Stimulated activated CD4-positive, alpha-beta T cell treated with anti-CD3 and anti-CD28 coated beads, TNF-alpha, amount 100 ng/mL, for 4 hours (primary cell): Measurements from ENCODE around the gene TENM4.

Experiments
- DNase-seq, 3 experiments: peaks; one replicate each; pipeline ENCODE4 v3.0.0-alpha.2; 2020; ENCODE audit warnings: low read depth in 3 of 3

TENM4 gene

DNA sequence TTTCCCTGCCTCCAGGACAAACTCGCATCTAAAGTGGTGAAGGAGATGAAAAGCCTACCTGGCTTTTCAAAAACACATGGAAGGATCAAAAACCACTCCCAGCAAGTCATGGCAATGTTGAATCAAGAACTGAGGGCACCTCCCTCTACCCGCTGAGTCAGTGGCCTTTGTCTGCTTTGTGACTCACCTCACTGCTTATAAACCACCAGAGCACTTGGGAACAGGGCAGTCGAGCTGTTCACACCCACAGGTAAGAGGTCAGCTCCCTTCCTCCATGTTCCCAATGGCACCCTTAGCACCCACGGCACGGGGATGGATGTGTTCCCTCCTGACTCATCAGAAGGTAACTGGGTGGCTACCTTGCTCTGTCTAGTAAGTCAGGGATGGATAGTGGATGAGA, 21.7 kb downstream of the TENM4 start:
- DNase-seq: no peak

DNA sequence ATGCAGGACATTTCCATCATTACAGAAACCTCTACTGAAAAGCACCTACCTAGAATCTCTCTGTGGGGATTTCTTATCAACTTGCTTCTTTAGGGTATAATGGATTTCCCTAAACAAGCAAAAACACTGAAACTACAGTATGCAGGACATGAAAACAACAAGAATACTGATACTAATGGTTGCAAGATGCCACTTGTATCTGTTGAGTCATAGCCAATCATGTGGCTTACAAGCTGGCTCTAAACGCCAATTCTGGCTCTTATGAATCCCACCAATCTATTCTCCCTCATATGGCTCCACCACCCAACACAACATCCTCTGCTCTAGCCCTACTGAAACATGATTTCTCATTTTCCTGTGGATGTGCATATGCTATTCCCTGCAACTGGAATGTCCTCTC, 22.6 kb downstream of the TENM4 start:
- no peak for DNase-seq

DNA sequence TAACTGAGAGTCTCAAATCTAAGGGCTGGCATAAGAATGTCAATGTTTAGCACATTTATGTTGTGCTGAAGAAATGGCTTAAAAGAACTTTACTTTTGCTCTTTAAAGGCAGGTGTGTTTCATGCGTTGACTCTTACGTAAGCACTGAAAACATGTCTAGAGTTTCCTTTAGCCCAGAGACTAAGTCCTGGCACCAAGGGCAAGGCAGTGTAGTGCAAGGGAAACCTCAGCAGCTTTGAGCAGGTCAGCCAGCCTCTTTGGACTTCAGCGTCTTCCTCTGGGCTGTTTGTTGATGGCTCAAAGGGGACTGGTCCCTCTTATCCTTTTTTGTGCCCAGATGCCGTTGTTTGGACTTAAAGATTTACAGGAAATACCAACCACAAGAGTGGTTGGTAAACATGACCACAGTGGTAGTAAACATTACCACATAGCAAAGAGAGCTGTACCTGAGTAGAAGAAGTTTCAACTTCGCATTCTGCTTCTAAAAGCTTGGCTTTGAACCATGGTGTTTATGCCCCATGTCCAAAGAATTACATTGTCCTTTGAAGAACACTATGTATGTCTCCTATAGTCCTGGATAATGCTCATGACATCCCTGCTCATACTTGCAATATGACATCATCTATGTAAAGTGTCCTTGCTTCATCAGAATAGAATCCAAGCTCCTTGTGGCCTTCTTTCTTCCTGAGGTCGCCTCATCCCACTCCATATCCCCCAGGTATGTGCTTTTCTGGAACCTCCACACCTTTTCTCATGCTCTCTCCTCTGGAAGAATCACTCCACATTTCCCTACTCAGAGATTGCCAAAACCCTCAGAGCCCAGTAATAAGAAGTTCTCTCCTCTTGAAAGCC, 23.5 kb downstream of the TENM4 start:
- DNase-seq: no peak

- DNase-seq: no peak
Measured at GRCh38 chr11:79415912-79416311, 24.9 kb downstream of the TENM4 start.

GRCh38 chr11:79415411-79415810, 25.4 kb downstream of the TENM4 start:
- DNase-seq: no peak

GRCh38 chr11:79414644-79415317, 26.0 kb downstream of the TENM4 start:
- no peak for DNase-seq

- DNase-seq: no peak
Measured at GRCh38 chr11:79414041-79414440, 26.8 kb downstream of the TENM4 start.

DNA sequence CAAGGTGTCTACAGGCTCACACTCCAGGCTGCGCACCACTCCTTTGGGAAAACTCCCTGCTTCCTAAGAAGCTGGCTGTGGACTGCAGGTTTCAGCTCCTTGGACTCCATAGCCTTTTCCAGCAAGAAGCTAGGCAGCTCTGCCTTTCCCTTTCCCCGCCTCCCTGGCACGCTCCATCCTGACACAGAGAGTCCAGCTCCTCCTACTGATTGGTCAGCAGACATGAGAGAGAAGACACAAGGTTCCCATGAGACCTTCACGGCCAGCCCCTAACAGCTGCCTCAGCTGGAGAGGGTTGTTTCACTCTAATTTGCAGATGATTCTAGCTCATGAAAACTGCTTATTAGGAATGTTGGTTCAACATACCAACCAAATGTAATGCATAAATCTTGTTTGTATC, 27.6 kb downstream of the TENM4 start:
- no peak for DNase-seq

GRCh38 chr11:79412761-79413160, 28.1 kb downstream of the TENM4 start:
- DNase-seq: no peak

DNA sequence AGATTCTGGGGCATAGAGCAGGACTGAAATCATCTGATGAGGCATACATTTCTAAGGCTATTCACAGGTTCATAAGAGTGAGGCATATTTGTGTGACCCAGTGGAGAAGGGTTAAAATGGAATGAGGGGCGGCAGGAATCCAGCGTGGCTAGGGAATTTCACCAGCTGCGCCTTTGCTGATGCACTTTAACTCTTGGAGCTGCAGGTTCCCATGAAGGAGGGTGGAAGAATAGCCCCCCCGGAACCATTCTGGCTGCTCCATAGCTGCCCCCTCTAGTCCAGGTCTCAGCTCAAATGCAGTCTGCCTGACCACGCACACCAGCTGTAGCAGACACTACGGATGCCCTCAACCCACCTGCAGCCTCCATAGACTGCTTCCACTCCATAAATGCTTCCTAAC, 31.5 kb downstream of the TENM4 start:
- no peak for DNase-seq

DNA sequence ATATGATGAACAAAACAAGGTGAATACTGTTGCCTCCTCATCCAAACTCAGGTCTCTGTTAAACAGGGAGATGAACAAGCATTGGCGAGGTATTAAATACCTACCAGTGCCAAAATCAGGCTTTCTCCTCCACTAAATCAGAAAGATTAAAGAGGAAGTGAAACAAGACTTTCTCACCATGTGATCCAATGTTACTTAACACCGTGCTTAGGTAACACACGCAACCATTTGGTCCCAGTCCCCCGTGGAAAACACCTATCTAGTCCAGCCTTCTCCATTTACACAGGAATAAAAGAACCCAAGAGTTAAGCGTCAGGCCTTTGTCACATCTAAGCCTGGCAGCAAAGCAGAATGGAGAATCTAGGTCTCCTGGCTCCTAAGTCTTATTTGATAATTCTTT, 34.5 kb downstream of the TENM4 start:
- no peak for DNase-seq

- no peak for DNase-seq
Measured at GRCh38 chr11:79404806-79405205, 36.0 kb downstream of the TENM4 start.

GRCh38 chr11:79404325-79404724, 36.5 kb downstream of the TENM4 start:
- no peak for DNase-seq

DNA sequence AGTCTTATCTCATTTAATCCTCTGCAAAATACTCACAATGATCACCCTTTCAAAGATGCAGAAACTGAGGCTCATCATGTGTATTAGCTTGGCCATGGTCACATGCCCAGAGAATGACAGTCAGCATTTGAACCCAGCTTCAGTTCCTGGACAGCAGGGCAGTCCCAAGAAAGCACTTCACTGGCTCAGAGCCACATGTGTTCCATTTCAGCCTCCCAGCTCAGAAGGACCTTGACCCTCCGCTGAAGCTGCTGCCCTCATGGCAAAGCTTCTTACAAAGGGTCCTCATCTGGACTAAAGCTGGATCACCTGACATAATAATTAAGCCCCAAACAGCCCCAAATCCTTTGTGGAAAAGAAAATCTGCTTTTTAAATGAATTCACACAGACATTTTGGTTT, 37.0 kb downstream of the TENM4 start:
- no peak for DNase-seq

DNA sequence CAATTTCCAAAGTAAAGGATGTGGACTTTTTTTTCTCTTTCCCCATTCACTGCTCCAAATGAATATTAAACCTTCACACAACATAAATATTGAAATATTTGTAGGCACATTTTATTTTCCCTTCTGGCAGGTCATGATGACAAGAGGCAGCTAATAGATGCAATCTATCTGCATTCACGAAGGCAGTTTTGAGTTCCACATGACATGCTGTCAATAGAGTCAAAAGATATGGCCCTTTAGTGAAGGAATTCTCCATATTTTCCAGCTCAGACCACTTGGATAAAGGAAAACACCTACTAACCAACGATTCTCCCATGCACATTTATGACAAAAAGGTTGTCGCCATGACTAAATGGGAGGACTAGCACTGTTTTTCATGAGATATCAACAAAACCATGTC, 37.9 kb downstream of the TENM4 start:
- no peak for DNase-seq

DNA sequence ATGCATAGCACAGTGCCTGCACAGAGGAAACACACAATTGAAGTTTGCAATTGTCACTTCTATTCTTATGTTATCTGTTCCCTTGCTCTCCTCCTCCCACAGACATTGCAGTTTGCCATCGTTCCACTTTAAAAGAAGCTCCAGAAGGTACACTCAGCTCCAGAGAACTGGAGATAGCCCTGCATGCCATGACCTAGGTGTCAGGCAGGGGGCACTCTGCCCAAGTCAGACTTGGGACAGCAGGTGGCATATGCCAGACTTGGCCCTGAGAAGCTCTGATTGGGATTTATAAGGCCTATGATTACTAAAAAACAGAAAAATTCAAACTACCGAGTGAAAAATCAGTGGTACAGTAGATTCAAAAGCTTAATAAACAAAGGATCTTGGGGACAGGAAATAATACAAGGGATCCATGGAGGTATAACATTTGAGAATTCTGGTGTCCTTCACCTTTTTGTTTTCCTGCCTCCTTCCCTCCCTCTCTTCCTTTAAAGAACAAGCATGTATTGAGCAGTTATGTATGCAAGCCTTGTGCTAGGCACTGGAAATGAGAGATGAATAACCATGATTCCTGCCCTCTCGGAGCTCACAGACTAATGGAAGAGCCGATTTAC, 40.0 kb downstream of the TENM4 start:
- no peak for DNase-seq

- DNase-seq: no peak
Measured at GRCh38 chr11:79400206-79400605, 40.6 kb downstream of the TENM4 start.

- no peak for DNase-seq
Measured at GRCh38 chr11:79397252-79397651, 43.6 kb downstream of the TENM4 start.

GRCh38 chr11:79396674-79397073, 44.2 kb downstream of the TENM4 start:
- DNase-seq: no peak

DNA sequence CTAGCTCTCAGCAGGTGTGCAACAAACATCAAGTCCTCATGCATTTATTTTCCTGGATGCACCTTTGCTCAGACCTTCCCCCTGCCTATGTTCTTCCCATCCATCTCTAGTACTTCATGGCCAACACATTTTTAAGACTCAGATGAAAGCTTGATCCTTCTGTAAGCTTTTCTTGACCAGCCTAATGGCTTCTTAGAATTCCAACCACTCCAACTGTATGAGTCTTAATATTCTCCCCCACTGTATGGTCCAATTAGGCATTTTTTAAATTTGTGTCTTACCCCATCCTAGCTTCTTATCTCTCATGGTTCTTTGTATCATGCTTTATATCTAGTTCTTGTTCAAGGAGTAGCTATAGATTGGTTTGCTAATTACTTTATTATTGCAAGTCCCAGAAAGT, 44.8 kb downstream of the TENM4 start:
- DNase-seq: no peak

- no peak for DNase-seq
Measured at GRCh38 chr11:79393362-79394043, 47.3 kb downstream of the TENM4 start.

DNA sequence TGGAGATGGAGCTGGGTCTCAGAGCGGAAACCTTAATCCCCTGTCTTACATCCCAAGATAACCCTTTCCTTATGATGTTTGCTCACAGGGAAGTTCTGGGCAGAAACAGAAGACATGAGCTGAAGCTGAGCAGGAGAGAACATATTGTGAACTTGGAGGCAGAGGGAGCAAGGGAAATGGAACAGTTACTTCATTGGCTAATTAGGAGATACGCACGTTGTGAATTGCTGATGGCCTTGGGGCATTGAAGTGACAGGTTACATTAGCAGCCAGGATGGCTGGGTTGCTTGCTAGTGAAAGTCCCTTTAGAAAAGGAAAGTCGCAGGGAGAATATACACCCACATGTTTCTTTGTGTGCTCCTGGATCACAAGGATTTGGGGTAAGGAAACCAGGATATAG, 48.7 kb downstream of the TENM4 start:
- DNase-seq: no peak
